Activated CD4-positive, alpha-beta T cell treated with anti-CD3 and anti-CD28 coated beads, Interleukin-2, amount 50 U/mL, for 1 hour (primary cell): ENCODE measurements around the gene OLIG3.

ENCODE experiments used
- DNase-seq: peaks from one replicate; pipeline ENCODE4 v3.0.0-alpha.2; 2020

Gene OLIG3

DNA sequence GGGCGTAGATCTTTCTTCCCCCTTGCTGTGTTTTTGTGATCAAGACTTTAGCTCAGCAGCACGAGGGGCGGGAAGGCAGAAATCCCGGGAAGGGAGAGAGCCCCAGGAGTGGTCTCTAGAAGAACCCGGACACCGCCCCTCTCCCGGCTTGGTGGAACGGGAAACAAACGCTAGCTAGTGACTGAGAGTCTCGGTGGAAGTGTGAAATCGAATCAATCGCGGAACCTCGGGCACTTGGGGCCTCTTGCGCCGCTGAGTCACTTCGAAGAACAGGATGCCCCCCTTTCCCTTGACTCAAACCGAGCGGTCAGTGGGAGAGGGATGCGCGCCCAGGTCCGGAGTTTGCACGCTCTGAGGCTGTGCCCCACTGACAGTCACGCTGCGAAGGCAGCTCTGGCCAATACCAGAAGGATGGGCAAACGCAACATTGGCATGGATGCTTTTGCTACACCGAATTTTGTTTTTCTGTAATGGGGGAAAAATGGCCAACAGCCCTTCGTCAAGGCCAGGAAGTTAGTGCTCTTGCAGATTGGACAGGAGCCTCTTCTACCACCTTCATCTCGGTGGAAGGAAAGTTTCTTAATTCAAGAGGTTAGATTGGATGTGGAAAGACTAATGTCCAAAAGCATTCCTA lies 1.6 kb upstream of the OLIG3 start:
- DNase-seq = no peak

DNA sequence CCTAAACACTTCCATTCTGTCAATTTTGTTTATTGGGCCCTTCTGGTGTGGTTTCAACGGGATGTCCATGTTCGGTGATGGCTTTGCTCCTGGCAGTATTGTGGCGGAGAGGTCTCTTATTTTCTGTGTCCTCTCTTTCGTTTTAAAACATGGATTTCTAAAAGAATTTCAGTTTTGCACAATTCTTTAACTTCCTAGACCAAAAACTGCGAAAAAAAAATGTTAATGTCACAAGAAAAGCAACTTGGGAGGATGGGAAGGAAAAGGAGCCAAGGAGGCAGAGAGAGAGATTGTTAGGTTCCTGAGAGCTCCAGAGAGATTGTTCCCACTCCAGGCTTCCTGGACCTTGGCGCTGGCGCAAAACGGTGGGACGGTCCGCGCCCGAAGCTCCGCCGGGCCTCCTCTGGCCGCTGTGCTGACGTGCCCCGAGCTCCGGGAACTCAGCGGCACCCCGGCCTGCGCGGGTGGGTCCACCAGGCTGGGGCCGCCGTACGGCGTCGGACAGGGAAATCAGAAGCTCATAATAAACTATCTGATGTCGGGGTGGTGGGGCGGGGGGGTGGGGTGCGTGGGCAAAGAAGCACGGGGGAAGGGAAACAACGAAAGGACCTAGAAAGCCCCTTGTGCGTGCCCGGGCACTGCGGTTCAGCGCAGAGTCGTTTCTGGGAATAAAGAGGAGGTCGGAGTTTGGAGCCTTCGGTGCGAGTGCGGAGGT lies 951 bp upstream of the OLIG3 start:
- DNase-seq = no peak

DNA sequence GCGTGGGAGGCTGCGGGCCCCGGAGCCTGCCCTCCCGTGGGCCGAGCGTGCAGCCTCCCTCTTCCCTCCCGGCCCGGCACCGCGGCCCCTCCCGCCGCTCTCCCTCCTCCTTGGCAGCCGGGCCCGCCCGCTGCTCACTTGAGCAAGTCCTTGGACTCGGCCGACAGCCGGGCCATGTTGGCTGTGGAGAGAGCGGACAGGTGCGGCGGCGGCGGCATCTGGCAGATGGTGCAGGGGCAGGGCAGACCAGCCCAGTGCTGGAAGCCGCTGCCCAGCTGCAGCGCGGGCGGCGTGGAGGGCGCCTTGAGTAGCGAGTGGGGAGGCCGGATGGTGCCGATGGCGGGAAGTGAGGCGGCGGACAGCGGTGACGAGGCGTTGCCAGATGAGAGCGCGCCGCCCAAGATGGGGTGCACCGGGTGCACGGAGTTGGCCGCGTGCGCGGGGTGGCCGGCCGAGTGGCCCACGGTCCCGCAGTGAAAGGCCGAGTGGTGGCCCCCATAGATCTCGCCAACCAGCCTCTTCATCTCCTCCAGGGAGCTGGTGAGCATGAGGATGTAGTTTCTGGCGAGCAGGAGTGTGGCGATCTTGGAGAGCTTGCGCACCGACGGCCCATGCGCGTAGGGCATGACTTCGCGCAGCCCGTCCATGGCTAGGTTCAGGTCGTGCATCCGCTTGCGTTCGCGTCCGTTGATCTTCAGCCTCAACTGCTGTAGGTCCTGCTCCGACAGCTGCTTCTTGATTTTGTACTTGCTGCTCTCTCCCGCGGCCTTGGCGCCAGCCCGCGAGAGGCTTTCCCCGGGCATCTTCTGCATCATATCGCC lies 766 bp downstream of the OLIG3 start:
- no peak for DNase-seq

DNA sequence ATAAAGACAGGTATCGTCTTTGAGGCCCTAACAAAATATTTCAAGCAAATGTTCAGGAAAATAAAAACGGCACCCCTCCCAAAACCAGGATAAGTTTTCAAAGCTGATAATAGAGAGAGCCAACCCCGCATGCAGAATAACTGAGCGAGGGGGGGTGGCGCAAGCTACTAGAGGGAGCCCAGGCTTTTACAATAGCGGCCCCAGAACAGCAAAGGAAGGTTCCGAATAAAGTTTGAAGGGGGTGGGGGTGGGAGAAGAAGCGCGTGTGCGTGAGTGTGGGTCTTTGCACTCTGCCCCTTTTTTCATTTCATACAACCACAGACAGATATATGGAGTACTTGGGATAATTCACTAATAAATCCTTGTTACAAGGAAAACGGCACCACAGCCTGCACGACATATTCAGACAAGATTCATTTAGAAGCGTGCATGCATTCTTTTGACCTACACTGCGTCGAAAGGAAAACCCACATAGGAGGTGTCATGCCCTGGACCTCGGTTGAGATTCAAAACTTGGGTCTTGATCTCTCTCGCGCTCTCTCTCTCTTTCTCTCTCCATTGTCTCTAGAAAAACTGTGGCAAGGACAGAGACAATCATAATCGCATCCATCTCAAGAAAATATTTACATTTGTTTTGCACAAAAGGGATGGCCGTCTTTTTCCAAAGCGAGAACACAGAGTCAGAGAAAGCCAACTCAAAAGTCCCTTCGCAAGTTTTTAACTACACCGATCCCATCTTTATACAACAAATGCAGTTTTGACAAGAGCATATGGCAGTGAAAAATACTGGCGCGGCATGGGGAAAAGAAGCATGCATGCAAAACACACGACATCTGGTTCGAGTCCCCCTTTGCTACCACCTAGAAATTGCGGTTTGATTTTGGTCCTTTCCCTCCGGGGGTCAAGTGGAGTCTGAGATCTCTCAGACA lies 1.6 kb downstream of the OLIG3 start:
- DNase-seq = no peak

DNA sequence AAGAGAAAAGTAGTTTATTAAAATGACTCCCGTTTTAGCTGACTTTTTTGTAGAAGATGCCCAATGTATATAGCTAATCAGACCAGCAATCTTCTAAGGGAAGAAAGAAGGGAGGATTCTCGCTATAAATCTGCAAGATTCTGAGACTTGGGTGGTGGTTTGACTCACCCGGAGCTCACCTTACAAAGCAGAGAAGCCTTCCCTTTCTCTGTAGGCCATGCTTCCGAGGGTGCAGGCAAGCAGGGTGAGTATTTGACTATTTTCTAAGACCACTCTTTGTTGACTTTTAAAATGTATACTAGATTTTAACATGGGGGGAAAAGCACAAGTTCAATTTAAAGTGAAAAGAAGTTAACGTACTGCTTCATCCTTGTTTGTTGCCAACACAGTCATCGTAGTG lies 2.7 kb downstream of the OLIG3 start:
- DNase-seq = no peak

DNA sequence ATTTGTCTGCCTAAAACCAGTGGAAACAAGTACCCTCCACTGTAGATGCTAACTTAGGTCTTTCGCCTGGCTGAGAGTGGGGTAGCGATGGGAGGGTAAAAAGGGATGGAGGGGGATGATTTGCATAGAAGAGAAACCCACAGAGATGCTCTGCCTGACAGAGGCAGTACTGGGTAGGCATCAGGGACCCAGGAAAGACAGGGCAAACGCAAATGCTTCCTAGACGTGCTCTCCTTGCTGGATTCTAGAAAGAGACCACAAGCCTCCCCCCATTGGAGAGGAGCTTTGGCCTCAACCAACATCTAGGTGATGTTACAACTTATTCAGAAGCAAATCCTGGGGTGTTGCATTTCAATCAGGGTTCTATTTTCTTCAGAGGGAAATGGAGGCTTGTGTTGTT lies 3.2 kb downstream of the OLIG3 start:
- no peak for DNase-seq

DNA sequence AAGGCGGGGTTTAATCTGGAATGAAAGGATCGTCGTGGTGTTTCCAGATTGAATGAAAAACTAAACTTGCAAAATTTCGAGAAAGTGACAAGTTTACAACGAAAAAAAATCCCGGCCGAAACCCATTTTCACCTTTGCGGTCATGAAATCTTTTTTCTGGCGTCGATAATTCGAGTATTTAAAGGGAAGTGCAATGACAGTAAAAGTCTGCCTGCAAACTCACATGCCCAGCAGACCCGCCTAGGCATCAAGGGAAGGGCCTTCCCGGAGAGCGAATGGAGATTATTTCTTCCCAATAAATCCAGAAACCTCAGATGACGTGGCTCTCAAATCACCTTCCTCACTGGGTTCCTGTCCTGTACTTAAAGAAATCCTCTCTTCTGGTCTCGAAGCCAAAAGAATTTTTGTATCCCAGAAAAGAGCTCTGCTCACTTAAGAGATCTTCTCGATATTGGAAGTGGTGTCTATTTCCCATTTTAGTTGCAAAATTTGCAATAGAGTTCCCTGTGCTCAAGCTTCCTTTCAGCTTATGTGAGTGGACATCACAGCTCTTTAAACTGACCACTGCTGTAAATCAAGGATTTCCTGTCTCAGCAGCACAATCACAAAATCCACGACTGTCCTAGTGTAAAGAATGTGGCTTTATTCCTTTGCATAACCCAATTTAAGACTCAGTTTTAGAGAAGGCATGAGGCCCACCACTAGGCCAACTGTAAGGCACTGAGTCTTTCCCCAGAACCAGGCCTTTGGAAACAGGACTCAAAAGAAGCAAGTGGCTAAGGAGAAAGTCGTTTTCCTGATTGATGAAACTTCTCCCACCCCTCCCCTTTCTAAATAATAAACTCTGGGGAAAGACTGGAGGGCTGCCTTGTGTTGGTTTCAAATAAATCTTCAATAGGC lies 3.9 kb downstream of the OLIG3 start:
- DNase-seq = no peak

DNA sequence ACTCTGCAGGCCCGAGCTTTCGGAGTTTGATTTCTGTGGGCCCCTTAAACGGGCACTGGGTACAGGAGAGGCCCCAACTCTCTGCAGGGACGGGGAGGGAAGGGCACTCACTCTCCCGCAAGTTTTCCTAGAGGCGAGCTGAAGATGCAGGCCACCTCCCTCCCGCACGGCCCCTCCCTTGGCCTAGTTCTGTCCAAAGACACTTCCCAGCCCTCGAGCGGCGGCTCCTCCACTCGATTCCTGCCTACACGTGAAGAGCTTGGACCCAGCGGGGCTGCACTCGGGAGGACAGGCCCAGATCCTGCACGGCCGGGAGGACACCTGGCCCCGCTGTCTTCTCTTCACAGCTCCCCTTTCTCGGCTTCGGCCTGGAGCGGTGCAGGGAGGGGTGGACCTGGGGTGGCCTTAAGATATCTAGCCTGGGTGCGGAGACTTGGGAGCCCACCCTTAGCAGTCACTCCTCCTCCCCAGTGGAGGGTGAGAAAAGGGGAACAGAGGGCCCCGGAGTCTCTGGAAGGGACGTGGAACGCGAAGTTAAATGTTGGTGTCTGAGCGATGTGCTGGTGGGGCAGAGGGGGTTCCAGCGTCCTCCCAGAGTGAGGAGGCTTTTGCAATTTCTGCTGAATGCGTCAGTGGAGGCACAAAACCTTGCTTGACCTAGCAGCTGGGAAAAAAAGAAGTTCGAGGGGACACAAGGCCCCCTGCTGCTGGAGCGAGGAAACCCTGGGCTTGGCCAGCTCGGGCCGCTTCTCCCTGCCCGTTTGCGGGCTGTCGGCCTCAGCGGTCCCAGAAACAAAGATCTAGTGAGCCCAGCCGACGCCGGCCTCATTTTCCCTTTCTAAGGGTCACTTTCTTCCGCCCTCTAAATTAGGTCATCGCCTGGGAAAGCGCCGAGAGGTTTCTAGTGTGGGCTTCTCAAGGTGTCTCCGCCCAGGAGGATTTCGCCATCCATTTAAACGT lies 4.9 kb downstream of the OLIG3 start:
- DNase-seq = no peak

DNA sequence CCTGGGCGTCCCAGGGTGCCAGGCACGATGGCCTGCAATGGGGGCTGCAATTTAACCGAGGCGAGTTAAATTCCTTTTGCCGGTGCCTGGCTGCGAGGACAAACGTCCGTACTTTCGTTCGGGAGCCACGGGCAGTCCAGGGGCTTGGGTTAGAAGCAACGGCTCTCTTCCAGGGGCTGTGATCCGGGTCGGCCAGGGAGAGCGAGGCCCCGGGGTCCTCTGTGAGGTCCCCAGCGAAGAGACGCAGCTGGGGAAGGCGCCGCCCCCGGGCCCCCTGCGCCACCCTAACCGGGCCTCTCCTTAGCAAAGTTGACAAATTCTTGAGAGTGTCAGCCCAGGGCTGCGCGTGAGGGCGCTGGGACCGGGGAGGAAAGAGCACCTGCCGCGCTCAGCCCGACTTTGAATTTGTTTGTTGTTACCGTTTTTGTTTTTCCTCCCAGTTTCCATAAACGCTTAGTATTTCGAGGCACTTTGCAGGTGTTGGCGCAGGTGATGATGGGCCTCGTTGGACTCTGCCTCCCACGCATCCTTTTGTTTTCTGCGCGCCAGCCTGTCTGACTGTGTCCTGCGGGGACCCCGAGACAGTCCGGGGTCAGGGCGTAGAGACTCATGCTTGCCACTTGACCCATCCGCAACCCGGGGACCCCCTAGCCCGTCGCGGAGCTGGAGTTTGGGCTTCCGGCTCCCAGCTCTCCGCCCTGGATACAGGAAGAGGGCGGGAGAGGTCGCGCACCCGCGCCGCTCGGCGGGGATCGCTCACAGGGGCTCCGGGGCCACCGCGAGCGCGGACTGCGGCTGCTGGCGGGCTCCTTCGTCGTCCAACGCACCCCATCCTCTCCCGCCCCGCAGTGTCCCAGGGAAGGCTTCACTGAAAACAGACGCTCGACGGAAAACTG lies 5.8 kb downstream of the OLIG3 start:
- DNase-seq = no peak

DNA sequence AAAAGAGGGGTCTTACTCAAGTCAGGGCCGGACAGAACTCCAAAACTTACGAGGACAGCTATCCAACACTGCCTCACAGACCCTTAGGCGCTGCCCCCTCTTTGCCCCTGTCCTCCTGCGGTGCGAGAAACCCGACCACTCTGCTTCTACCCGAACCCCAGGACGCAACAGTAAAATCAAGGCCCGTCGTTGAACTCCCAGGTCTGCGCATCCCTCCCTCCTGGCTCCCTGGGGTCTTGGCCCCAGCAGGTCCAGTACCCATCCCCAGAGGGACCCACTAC lies 6.4 kb downstream of the OLIG3 start:
- no peak for DNase-seq

DNA sequence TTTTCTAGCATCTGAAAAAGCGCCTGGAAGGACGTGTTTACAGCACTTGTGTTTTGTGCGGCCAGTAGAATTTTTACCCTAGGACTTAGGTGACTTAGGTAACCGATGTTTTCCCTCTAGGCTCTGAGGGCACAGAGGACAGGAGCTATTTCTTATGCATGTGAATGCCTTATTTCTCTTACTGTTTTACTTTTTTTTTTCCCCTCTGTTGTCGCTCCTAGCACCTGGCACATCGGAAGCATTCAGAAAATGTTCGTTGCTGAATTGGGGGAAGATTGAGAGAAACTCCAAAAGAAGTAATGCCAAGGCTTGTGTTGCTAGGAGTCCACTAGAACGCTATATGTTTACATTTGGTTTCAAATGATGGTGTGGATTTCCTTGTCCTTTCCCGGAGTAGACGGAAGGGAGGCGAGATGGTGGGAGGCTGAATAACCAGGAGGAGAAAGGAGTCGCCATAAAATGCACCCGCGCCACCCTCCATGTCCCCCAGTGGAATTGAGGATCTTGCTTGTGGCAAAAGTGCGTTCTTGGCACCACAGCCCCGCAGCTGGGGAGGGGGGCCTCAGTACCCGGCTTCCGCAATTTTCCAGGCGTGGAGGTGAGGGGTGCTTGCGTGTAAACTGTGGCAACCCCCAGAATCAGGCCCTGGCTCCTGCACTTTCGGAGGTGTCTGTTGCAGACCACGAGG lies 6.9 kb downstream of the OLIG3 start:
- DNase-seq = no peak

DNA sequence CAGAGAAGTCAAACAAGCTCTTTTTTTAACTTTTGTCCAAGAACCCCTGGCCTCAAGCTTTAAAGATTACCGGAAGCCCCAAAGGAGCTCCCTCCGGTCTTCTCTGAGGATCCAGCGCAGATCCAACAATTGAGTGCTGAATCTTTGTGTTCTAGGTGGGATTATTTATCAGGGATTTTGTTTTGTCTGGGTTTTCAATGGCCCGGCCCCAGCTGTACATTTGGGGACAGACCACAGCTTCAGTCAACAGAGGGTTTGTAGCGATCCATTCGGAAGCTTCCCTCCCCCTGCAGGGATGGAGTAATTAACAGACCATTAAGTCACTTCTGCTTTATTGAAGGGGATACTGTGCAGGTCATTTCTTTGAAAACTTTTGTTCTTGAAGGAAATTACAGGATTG lies 7.8 kb downstream of the OLIG3 start:
- DNase-seq = no peak

DNA sequence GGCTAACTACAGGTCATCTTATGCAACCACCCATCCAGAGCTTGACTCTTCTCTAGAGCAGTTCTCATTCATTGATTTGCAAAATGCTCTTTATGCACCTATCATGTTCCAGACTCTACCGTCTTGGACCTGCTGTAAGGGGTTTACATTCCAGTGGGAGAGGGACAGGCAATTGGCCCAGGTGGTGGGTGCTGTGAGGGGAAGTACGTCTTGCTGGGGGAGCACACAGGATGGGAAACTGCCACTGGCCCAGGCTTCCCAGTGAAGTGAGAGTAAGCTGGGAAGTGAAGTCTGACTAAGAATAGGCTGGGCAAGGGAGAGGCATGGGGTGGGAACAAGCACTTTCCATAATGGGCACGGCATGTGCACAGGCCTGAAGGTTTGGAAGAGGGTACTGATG lies 13.8 kb downstream of the OLIG3 start:
- DNase-seq = no peak

DNA sequence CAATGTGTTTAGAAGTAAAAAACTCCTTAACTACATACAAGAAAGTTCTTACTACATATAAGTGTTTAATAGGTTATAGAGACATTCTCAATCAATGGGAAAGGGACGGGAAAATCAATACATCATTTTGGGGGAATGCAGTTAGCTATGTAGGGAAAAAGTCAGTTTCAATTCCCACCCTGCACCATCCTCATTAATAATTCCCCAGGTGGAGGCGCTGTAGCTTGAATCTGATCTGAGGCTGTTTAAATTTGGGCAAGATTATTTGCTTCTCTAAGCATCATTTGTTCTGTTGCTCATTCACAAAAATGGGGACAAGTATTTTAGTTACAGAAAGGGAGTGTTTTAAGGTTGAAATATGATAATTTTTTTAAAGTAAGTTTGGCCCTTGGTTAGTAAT lies 19.1 kb downstream of the OLIG3 start:
- no peak for DNase-seq

DNA sequence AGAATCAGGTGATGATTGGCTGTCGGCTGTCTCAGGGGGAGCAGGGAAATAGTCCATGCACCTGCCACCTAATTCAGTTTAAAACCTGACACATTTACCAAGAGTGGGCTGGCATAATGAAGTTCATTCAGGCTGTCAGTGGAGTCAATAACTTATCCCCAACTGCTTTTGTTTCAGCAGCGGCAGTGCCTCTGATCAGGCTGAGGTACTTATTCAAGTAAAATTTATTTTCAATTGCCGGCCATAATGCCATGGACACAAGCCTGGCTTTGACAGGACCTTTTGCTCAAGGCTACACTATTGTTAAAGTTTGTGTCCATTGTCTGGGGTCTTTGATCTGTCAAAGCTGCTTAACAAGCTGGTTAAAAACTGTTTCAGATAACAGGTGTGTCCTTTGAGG lies 20.6 kb downstream of the OLIG3 start:
- DNase-seq = no peak

DNA sequence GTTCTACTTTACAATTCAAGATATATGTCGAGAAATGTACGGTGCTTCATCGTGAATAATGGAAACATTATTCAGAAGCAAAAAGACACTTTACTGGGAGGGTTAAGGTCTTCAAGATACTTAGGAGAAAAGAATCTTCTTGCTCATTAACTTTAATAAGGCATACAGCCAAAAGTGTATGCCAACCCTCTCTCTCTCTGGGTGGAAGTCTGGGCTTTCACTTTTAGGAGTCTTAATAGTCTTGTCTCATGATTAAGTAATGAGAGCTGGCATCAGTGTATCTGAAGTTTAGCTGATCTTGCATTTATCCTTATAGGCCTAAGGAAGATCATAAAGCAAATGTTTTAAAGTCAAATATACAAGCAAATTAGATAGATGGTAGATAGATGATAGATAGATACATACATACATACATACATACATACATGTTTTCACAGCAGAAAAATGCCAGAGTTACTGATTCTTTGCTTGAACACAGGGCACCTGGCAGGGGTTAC lies 21.5 kb downstream of the OLIG3 start:
- no peak for DNase-seq

DNA sequence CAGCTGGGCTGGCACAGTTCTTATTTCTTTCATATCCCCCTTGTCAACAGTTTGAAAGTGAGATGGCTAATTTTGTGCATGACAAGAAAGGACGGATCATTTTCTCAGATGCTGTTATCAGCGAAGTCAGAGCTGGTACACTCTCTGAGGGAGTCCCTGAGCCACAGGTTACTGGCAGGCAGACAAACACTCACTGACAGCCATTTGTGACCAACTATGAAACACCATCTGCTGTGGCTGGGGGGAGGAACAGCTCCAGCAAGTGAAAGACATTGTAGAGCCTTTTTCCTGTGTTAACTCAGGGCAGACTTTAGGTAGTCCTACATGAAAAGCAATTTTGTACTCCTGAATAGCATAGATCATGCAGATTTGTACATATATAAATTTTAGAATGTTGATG lies 22.2 kb downstream of the OLIG3 start:
- DNase-seq = no peak

DNA sequence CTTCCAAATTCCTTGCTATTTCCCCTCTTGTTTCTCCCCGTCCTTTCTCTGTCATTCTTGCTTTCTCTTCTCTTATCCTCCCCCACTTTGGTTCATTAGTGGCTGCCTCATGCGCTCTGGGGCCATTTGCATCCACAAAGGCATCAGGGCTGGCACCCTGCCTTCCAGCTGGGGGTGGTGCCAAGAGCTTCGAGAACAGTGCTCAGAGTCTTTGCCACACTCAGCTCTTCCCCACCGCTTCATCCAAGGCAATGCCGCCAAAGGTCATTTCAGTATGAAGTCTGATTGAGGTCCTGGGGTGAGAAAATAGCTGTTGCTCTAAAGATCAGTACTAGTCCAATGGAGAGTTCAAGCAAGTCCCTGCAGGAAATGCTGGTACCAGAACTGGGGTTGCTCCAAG lies 22.7 kb downstream of the OLIG3 start:
- DNase-seq = no peak

DNA sequence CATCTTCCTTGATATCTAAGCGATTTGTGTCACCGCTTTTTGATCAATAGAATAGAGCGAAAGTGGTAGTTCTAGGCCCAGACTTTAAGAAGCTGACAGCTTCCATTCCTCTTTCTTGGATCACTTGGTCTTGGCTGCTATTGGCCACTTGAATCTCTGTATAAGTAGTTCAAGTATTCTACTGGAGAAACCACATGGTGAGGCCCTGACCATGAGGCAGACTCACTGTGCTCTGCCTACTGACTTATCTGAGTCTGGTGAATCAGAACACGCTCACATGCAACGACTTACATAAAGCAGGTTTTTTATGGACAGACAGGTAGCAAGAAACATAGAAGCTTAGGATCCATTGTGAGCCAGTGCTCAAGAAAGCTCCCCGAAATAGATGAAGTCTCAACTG lies 27.0 kb downstream of the OLIG3 start:
- no peak for DNase-seq
